ENCODE measurements around the gene GALNT3. TPM values are rescaled to one million over a fixed set of nuclear protein-coding genes. Genes with fewer than 3 reads are reported as not detected.

GALNT3 gene
- total RNA-seq, 4 donors from 2014 or later, result 0.94 to 8.4 (median 3.1) TPM

GRCh38 chr2:165718610-165719210 is 75.3 kb downstream of the GALNT3 start:
- no peak for ATAC-seq
- TF ChIP-seq EP300 (IDR thresholded peaks at IDR 0.05) (no peak), POLR2AphosphoS5 (IDR thresholded peaks at IDR 0.05) (no peak), POLR2A (IDR thresholded peaks at IDR 0.05) (no peak)
- TF ChIP-seq, protein P1, sequence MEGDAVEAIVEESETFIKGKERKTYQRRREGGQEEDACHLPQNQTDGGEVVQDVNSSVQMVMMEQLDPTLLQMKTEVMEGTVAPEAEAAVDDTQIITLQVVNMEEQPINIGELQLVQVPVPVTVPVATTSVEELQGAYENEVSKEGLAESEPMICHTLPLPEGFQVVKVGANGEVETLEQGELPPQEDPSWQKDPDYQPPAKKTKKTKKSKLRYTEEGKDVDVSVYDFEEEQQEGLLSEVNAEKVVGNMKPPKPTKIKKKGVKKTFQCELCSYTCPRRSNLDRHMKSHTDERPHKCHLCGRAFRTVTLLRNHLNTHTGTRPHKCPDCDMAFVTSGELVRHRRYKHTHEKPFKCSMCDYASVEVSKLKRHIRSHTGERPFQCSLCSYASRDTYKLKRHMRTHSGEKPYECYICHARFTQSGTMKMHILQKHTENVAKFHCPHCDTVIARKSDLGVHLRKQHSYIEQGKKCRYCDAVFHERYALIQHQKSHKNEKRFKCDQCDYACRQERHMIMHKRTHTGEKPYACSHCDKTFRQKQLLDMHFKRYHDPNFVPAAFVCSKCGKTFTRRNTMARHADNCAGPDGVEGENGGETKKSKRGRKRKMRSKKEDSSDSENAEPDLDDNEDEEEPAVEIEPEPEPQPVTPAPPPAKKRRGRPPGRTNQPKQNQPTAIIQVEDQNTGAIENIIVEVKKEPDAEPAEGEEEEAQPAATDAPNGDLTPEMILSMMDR (IDR thresholded peaks at IDR 0.05), result no peak
- 50 to 53% methylated on average over 1 of the region's 1 CpG for WGBS, 2 donors (ENCODE audit: low coverage in 1 of 2)
- Histone ChIP-seq H3K27me3 (no peaks in the 10 kb centered on the region), H3K36me3 (no peaks in the 10 kb centered on the region), H3K9me3 (no peaks in the 10 kb centered on the region), H3K27ac (no peak overlapping the region), H3K4me1 (no peaks in the 10 kb centered on the region), H3K4me3 (no peak overlapping the region)

DNA sequence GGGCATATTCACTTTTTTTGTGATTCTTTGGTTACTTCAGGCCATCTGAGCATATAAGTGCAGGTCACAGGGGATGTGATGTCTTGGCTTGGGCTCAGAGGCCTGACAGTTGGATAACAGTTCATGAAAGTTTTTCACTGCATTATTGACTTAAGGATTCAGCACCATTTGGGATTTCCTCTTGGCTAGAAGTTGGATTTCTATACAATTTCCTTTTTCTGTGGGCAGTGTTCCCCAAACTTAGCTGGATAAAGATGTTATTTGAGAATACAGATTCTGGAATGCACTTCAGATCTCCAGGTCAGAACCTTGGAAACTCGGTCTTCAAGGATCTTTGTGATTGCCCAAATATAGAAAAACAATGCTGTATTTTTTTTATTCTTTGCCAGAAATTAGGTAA is 78.0 kb downstream of the GALNT3 start:
- Histone ChIP-seq H3K36me3 (no peaks in the 10 kb centered on the region), H3K9me3 (no peaks in the 10 kb centered on the region)
- TF ChIP-seq EP300 (IDR thresholded peaks at IDR 0.05) (no peak), POLR2A (IDR thresholded peaks at IDR 0.05) (no peak), POLR2AphosphoS5 (IDR thresholded peaks at IDR 0.05) (no peak)
- TF ChIP-seq, protein P1 (IDR thresholded peaks at IDR 0.05), result no peak

DNA sequence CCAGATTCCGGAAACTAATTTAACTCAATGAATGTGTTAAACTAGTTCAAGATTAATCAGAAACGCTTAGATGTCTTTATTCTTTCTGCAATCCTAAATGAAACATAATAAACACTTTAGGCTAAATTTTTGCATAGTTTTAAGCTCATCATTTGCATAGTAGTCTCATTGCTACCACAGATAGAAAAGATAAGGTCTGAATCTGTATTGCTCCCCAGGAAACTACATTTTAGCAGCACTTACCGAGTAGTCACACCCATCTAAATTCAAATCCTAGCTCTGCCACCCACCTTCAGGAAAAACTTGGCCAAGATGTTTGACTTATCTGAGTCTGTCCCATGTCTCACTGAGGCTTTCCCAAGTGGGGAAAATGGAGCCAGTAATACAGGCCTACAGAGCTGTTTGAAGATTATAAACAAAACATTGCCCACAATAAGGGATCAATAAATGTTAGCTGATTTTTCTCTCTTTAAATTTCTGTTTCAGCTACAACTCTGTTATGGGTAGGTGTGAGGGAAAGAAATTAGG is 87.0 kb downstream of the GALNT3 start:
- 74 to 87% methylated on average over 3 of the region's 3 CpGs for WGBS, 2 donors (ENCODE audit: low coverage in 1 of 2)
- no peak overlapping the region for H3K27ac ChIP-seq
- no peaks in the 10 kb centered on the region for H3K36me3 ChIP-seq
- H3K9me3 ChIP-seq, result no peaks in the 10 kb centered on the region
- no peak overlapping the region for H3K4me3 ChIP-seq
- TF ChIP-seq EP300 (IDR thresholded peaks at IDR 0.05) (no peak), POLR2AphosphoS5 (IDR thresholded peaks at IDR 0.05) (no peak), POLR2A (IDR thresholded peaks at IDR 0.05) (no peak)
- TF ChIP-seq, protein P1 (IDR thresholded peaks at IDR 0.05), result no peak
- no peaks in the 10 kb centered on the region for H3K27me3 ChIP-seq
- ATAC-seq, result no peak
- H3K4me1 ChIP-seq, result no peaks in the 10 kb centered on the region

More for the DNA sequence above, 78.0 kb downstream of the GALNT3 start:
- Histone ChIP-seq H3K27me3 (no peaks in the 10 kb centered on the region), H3K27ac (no peak overlapping the region), H3K4me1 (no peaks in the 10 kb centered on the region), H3K4me3 (no peak overlapping the region)
- no peak for ATAC-seq
- WGBS, 2 donors (ENCODE audit: low coverage in 1 of 2), result 64 to 75% methylated on average over 1 of the region's 1 CpG

DNA sequence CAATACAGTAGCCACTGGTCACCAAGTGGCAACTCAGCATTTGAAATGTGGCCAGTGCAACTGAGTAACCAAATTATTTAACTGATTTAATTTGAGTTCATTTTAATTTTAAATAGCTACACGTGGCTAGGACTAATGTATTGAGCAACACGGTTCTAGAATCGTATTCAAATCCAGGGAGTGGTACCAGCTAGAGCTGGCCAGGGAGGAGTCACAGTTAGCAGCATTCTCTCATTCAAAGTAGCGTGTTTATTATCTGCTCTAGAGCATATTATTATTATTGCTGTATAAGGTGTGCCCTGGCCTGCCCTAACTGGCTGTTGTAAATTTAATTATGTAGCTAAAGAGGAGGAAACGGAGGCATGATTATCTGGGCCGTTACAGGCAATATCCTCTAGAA is 92.9 kb downstream of the GALNT3 start:
- TF ChIP-seq EP300 (IDR thresholded peaks at IDR 0.05) (no peak), POLR2A (IDR thresholded peaks at IDR 0.05) (no peak), POLR2AphosphoS5 (IDR thresholded peaks at IDR 0.05) (no peak)
- TF ChIP-seq, protein P1 (IDR thresholded peaks at IDR 0.05), result no peak
- no peak overlapping the region for H3K4me3 ChIP-seq
- no peak overlapping the region for H3K27ac ChIP-seq

DNA sequence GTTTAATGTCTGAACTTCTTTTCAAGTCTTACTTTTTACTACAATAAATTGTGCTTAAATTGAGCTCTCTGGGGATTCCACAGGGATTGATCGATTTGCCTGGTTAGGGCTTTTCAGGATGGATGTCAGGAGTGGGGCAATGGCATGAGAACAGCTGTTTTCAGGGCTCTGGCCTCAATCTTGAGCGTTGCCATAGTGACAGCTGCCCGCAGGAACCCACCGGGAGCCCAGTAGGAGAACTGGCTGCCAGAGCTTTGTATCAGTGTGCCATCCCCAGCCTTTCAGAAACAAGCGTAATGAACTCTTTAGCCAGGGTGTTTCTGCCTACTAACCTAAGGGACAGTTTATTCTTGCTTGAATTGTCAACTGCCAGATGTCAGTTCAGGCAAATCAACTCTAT is 93.5 kb downstream of the GALNT3 start:
- ATAC-seq, result no peak

More for the DNA sequence above, 92.9 kb downstream of the GALNT3 start:
- Histone ChIP-seq H3K27me3 (no peaks in the 10 kb centered on the region), H3K4me1 (no peaks in the 10 kb centered on the region), H3K9me3 (no peaks in the 10 kb centered on the region), H3K36me3 (no peaks in the 10 kb centered on the region)
- ATAC-seq, result no peak
- 75 to 89% methylated on average over 6 of the region's 6 CpGs for WGBS, 2 donors (ENCODE audit: low coverage in 1 of 2)

More for the DNA sequence above, 93.5 kb downstream of the GALNT3 start:
- WGBS, 2 donors (ENCODE audit: low coverage in 1 of 2), result 55 to 63% methylated on average over 2 to 5 of the region's 5 CpGs
- Histone ChIP-seq H3K4me3 (no peak overlapping the region), H3K27me3 (no peaks in the 10 kb centered on the region), H3K27ac (no peak overlapping the region), H3K9me3 (no peaks in the 10 kb centered on the region), H3K4me1 (no peaks in the 10 kb centered on the region), H3K36me3 (no peaks in the 10 kb centered on the region)
- no peak for TF ChIP-seq EP300 (IDR thresholded peaks at IDR 0.05)
